ENCODE data around the gene SLC38A4.
"Not testable (repeated sequence)": the region's sequence is repeated elsewhere in the genome, so short reads cannot be mapped to it uniquely, and the experiment has no call there.

The SLC38A4 gene

DNA sequence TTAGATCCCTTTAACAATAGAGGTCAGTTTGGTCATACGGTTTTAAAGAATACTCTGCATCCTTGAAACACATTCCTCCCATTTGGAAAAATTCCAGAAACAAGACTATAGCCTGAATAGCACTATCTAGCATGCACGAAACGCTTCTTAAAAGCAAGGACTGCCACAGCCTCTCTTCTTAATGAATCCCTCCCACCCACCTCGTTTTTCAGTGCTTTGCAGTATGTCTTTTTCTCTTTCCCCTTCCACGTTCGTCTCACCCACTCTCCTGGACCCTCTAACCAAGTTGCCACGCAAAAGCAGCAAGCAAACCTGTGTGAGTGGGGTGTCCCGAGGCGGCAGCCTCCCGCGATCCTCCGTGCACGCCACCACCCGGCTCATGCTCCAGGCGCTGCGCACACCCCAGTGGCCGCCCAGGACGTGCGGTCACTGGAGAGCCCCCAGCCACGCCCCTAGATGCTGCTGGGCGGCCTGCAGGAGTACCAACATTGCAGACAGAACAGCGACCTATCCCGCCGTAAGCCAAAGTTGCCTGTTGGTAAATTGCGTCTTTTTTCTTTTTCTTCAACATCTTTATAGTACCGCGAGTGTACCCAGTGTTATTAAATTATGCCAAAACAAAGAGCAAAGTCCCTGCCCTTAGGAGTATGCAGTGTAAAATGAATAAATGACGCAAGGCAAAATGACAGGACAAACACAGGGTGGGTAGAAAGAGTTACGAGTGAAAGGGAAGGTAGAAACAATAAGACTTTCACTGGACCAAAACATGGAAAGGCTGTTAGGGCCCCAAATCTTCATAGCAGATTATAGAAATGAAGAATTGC is at the start of gene SLC38A4:
SLC38A4 (minus strand) TSS at position 407 of the 824 bp plus-strand sequence. CDS start 32,926 bp downstream, outside the sequence.
- no peak for DNase-seq (ENCODE audit: low read depth in 2 of 2, low spot score in 1 of 2)

DNA sequence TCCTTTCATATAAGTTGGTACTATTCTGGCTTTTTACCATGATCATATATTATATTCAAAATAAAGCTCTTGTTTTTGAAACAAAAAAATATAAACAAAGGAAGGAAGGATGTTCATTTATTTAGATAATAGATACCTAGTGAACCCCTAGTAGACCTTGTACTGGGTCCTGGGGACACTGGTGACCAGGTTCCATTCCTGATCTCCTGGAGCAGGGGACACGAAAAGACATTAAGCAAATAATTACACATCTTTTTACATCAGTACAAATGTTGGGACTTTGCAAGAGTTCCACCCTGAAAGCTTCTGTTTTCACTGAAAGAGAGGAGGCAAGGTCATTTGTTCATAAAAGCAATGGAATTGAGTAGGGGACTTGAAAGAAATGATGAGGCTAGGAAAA is 49.3 kb upstream of the SLC38A4 start:
- no peak for DNase-seq (ENCODE audit: low read depth in 2 of 2, low spot score in 1 of 2)

DNA sequence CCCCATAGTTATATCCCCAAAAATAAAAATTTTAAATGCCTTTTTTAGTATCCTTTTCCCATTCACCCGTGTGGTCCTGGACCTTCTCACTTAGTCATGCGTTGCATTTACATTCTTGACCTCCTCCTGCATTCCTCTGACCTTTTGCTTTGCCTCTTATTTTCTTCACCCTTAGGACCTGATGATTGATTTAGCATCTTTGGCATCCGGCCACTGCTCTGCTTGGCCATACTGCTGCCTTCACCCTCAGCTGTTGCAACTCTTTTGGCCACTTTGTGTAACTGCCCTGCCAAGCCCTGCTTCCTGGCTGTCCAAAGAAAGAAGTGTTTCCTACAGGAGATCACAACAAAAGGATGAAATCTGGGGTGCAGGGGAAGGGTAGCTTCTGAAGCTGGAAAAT is 48.8 kb upstream of the SLC38A4 start:
- DNase-seq (ENCODE audit: low read depth in 2 of 2, low spot score in 1 of 2): no peak

GRCh38 chr12:46872135-46872534 is 46.3 kb upstream of the SLC38A4 start:
- no peak for DNase-seq (ENCODE audit: low read depth in 2 of 2, low spot score in 1 of 2)

DNA sequence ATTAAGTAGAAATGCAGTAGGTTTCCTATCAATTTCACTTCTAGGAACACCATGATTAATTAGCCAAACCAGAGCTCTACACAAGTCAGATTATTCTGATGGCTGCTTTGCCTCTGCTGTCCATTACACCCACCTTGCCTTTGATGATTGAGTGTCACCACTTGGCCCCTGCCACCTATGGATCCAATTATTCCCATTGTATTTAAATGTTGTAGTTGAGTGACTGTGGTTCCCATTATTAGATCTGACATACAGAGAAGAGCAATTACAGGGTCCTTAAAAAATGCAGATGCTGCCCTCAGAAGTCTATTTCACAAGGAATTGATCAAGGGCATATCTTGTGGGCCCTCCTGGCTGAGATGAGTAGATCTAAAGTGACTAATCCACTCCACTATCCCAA is 39.5 kb upstream of the SLC38A4 start:
- no peak for DNase-seq (ENCODE audit: low read depth in 2 of 2, low spot score in 1 of 2)

DNA sequence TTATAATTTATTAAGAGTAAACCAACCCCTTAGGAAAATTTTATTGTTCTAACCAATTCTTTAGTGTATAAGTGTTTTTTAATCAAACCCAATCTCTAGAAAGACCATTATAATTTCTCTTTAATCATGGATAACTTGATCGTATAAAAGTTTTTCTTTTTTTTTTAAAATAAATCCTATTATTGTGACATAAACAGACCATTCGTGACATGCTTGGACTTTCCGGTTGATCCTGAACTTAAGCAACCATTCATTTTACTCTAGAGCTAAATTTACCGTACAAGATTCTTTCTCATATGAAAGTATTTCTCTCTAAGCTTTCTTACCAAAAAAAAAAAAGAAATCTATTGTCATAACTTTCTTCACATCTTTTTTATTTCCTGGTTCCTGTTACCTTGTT is 32.6 kb upstream of the SLC38A4 start:
- no peak for DNase-seq (ENCODE audit: low read depth in 2 of 2, low spot score in 1 of 2)

DNA sequence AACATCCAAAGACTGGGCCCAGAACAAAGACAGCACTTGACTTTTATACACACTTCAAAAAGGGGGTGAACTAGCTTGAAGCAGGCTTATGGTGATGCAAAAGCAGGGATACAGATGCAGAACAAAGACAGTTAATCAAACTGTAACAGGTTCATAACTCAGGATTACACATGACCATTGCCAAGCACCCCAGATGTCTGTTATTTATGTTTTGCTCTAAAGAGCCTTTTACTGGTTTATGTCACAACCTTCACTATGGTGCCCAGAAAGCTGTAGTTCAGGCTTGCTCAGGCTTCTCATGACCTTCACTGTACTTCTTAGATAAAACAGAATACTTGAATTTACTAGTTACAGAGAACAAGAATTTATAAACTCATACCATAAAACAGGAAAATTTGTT is 31.7 kb upstream of the SLC38A4 start:
- DNase-seq (ENCODE audit: low read depth in 2 of 2, low spot score in 1 of 2): no peak

- no peak for DNase-seq (ENCODE audit: low read depth in 2 of 2, low spot score in 1 of 2)
Observed at GRCh38 chr12:46855760-46856159, 30.0 kb upstream of the SLC38A4 start.

DNA sequence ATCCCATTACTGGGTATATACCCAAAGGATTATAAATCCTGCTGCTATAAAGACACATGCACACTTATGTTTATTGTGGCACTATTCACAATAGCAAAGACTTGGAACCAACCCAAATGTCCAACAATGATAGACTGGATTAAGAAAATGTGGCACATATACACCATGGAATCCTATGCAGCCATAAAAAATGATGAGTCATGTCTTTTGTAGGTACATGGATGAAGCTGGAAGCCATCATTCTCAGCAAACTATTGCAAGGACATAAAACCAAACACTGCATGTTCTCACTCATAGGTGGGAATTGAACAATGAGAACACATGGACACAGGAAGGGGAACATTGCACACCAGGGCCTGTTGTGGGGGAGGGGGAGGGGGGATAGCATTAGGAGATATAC is 28.4 kb upstream of the SLC38A4 start:
- not testable (repeated sequence) for DNase-seq (ENCODE audit: low read depth in 2 of 2, low spot score in 1 of 2)

DNA sequence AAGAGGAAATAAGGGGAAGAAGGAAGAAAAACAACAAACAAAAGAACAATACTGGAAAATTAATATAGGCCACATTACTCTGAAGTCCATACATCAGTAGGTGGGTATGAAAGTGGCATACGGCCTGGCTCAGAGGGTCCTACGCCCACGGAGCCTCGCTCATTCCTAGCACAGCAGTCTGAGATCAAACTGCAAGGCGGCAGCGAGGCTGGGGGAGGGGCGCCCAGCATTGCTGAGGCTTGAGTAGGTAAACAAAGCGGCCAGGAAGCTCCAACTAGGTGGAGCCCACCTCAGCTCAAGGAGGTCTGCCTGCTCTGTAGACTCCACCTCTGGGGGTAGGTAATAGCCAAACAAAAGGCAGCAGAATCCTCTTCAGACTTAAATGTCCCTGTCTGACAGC is 23.0 kb upstream of the SLC38A4 start:
- DNase-seq (ENCODE audit: low read depth in 2 of 2, low spot score in 1 of 2): not testable (repeated sequence)

DNA sequence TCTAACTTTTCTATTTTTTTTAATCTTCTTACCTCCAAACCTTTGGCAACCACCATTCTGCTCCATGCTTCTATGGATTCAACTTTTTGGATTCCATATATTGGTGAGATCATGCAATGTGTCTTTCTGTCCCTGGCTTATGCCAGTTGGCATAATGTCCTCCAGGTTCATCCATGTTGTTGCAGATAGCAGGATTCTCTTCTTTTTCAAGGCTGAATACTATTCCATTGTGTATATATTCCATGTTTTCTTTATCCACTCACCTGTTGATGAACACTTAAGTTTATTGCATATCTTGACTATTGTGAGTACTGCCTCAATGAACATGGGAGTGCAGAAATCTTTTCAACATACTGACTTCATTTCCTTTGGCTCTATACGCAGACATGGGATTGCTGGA is 21.2 kb upstream of the SLC38A4 start:
- DNase-seq (ENCODE audit: low read depth in 2 of 2, low spot score in 1 of 2): no peak

DNA sequence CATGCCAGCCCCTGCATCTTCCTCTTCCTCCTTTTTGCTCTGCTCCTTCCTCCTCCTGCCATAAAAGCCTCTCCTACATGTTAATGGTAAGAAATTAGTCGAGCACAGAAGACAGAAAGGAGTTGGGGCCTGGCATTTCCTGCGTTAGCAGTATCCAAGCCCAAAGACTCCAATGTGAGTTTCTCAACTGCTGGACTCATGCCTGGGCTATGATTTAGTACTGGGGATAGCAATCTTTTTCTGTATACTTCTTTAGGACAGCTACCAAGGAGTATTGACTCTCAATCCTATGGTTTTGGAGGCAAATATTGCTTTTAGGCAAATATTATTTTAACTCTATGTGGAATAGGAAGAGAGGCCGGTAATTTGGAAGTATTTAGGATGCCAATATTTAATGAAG is 18.0 kb upstream of the SLC38A4 start:
- no peak for DNase-seq (ENCODE audit: low read depth in 2 of 2, low spot score in 1 of 2)

DNA sequence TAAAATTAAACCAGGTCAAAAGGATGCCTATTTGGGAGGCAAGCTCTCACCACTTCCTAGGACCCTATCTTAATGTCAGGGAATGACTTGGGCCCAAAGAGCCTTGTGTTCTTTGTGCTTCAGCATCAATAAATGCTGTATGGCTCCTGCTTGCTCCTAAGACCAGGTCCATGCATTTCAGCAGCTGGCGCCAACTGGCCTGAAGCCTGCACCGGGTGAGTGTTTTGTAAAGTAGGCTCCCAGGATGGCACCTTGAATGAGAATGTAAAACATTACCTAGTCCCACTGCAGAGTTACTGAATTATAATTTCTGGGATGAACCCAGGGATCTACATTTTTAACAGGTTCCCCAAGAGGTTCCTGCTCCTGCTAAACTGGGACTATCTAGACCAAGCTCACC is 16.1 kb upstream of the SLC38A4 start:
- no peak for DNase-seq (ENCODE audit: low read depth in 2 of 2, low spot score in 1 of 2)

DNA sequence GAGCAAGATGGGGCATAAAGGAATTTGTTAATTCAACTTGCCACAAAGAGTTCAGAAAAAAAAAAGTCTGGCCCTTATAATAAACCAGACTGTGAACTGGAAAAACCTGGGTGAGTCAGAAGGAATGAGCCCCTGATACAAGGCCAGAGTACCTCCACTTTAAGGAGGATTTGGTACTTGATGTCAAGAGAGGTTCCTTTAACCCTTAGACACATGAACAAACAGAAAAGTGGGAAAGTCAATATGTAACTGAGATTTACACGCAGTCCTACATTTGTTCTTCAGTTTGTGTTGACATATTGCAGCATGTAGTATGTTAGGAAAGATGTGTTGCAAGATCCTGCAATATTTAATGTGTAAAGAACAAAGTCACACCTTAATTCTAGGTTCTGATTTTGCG is 14.2 kb upstream of the SLC38A4 start:
- DNase-seq (ENCODE audit: low read depth in 2 of 2, low spot score in 1 of 2): no peak

DNA sequence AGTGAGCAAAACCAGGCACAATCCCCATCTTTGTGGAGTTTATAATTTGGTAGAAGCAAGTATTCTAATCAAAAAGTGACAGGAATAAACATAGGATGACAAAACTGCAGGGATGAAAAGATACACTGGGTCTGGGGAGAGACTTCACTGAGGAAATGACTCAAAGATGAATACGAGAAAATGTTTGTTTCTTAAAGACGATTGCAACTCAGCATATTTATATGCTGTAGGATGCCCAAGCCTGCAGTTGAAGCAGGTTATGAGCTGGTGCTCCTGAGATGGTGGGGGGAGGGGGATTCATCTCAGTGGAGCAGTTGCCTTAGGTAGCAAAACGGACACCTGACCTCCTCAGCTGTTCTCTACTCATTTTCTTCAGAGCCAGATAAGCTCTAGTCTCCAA is 13.4 kb upstream of the SLC38A4 start:
- no peak for DNase-seq (ENCODE audit: low read depth in 2 of 2, low spot score in 1 of 2)

- no peak for DNase-seq (ENCODE audit: low read depth in 2 of 2, low spot score in 1 of 2)
Observed at GRCh38 chr12:46835785-46836184, 10.0 kb upstream of the SLC38A4 start.

GRCh38 chr12:46832130-46832704 is 6.4 kb upstream of the SLC38A4 start:
- DNase-seq (ENCODE audit: low read depth in 2 of 2, low spot score in 1 of 2): no peak

GRCh38 chr12:46831335-46832129 is 5.7 kb upstream of the SLC38A4 start:
- no peak for DNase-seq (ENCODE audit: low read depth in 2 of 2, low spot score in 1 of 2)

DNA sequence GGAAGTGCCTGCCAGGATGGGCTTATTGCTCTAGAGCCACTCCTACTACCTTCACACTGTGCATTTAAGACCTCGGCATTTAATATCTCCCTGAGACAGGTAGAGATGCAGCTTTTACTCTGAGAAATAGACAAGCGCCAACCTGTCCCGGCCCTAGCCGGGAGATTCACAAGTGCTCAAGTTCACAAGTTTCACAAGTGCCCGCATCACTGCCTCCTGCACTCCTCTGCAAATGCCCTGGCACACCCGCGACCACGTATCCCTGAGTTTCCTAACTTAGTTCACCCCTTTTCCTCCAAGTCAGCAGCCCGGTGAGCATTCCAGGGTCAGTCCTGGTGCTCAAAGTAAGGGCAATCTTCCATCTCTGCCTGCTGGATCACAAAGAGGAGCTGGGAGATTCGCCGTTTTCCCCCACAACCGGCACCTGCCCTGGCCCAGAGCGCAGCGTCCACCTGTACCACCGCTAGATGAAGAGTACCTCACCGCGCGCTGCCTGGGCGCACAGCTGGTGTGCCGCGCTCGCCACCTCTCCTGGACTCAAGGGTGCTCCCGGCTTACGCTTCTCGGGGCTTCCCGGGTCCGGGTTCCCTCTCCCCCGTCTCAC is 5.0 kb upstream of the SLC38A4 start:
- DNase-seq (ENCODE audit: low read depth in 2 of 2, low spot score in 1 of 2): no peak

GRCh38 chr12:46824709-46825108 is 1.1 kb downstream of the SLC38A4 start:
- no peak for DNase-seq (ENCODE audit: low read depth in 2 of 2, low spot score in 1 of 2)

GRCh38 chr12:46818642-46819041 is 7.2 kb downstream of the SLC38A4 start:
- DNase-seq (ENCODE audit: low read depth in 2 of 2, low spot score in 1 of 2): no peak

DNA sequence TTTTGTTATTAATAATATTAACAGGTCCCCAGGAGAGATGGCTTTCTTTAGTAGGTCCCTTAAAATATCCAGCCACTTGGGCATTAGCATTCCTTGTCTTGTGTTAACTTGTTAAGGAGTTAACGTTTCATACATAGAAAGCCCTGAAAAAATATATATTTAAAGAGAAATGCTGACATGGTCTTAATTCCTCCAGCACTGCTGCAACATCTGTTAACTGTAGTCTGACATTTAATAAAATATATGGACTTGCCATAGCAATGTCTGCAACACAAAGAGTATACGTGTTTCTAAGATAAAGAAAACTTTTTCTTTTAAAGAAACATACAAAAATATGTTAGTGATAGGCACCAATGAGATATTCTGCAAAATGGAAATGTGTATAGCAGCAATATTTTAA is 10.0 kb downstream of the SLC38A4 start:
- no peak for DNase-seq (ENCODE audit: low read depth in 2 of 2, low spot score in 1 of 2)

Data from stimulated activated CD8-positive, alpha-beta memory T cell treated with anti-CD3 and anti-CD28 coated beads, Interleukin-4, amount 100 ng/mL, for 1 hour (primary cell).